ENCODE results near the gene TBX15. TPM values are rescaled to one million over a fixed set of nuclear protein-coding genes. Genes with fewer than 3 reads are reported as not detected.

TBX15 gene
- total and polyA plus RNA-seq, 4 donors = 0.07 to 0.31 (median 0.24) TPM

DNA sequence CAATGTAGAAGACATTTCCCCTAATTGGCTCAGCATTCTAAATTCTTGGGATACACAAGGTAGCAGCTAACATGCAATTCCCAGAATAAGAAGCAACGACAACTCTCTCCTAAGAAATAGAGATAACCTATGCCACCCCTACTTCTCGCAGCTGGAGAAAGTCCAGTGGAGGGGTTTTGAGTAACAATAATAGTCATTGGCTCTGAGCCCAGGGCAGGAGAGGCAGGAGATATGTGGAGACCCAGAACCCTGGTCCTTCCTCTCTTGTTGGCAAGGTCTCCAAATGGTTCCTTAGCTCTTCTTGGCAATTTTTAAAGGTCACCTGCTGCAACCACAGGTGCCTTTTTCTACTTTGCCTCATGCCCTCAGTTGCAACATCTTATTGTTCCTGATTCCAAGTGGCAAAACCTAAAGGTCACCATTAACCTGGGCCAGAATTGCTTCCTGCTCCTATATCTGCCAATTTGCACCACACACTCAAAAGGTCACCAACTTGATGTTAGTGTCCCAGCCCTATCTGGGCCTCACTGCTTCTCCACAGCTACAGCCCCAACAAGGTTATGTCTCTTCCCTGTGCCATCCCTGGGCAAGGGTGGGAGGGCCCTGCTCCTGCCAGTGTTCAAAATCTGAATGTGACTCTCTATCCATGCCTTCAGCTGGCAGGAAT, 36.7 kb downstream of the TBX15 start:
- Histone ChIP-seq H3K4me3 (no peak overlapping the region), H3K27ac (ENCODE audit: low read depth in 1 of 2, low read length in 1 of 2) (no peak overlapping the region), H3K36me3 (ENCODE audit: control insufficient read depth in 4 of 4, insufficient read depth in 4 of 4, low read length in 4 of 4) (no peaks in the 10 kb centered on the region), H3K4me1 (ENCODE audit: control insufficient read depth in 5 of 5, insufficient read depth in 5 of 5, low read length in 5 of 5) (peaks cover 0 to 38% (median 4%) of the 10 kb centered on the region in 5 donors), H3K27me3 (ENCODE audit: control insufficient read depth in 3 of 3, insufficient read depth in 3 of 3, low read length in 2 of 3) (no peaks in the 10 kb centered on the region), H3K9me3 (ENCODE audit: control insufficient read depth in 4 of 4, insufficient read depth in 3 of 4, low read length in 3 of 4) (peaks cover 0 to 3% (median under 1%) of the 10 kb centered on the region in 4 donors), H3K9ac (ENCODE audit: insufficient read depth in 1 of 2, low read length in 2 of 2) (no peak overlapping the region)
- DNase-seq (no peak), ATAC-seq (ENCODE audit: insufficient read depth, low FRiP score) (no peak)
- TF ChIP-seq, protein P1, sequence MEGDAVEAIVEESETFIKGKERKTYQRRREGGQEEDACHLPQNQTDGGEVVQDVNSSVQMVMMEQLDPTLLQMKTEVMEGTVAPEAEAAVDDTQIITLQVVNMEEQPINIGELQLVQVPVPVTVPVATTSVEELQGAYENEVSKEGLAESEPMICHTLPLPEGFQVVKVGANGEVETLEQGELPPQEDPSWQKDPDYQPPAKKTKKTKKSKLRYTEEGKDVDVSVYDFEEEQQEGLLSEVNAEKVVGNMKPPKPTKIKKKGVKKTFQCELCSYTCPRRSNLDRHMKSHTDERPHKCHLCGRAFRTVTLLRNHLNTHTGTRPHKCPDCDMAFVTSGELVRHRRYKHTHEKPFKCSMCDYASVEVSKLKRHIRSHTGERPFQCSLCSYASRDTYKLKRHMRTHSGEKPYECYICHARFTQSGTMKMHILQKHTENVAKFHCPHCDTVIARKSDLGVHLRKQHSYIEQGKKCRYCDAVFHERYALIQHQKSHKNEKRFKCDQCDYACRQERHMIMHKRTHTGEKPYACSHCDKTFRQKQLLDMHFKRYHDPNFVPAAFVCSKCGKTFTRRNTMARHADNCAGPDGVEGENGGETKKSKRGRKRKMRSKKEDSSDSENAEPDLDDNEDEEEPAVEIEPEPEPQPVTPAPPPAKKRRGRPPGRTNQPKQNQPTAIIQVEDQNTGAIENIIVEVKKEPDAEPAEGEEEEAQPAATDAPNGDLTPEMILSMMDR (IDR thresholded peaks at IDR 0.05; ENCODE audit: control extremely low read depth, extremely low read depth) = no peak
- WGBS, 2 donors = 86 to 95% methylated on average over 2 of the region's 2 CpGs

DNA sequence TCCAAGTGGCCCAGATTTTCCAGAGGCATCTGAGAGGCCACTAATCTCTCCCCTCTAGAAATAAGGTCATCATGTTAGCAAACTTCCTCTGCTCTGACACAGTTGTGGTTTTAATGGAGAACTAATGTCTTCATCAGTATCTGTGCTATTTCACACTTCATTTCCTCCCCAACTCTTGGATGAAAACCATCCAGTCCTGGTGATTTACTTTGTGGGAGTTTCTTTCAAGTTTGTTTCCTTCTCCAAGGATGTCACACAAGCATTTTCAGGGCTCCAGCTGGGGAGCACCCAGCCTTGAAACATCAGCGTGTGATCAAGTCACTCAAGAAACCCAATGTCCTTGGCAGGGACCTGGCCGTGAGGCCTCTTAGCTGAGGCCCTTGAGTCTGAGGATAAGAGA, 38.8 kb downstream of the TBX15 start:
- Histone ChIP-seq H3K36me3 (ENCODE audit: control insufficient read depth in 4 of 4, insufficient read depth in 4 of 4, low read length in 4 of 4) (no peaks in the 10 kb centered on the region), H3K9ac (ENCODE audit: insufficient read depth in 1 of 2, low read length in 2 of 2) (no peak overlapping the region), H3K4me3 (no peak overlapping the region), H3K9me3 (ENCODE audit: control insufficient read depth in 4 of 4, insufficient read depth in 3 of 4, low read length in 3 of 4) (peaks cover 0 to 3% (median under 1%) of the 10 kb centered on the region in 4 donors), H3K27me3 (ENCODE audit: control insufficient read depth in 3 of 3, insufficient read depth in 3 of 3, low read length in 2 of 3) (no peaks in the 10 kb centered on the region), H3K4me1 (ENCODE audit: control insufficient read depth in 5 of 5, insufficient read depth in 5 of 5, low read length in 5 of 5) (peaks cover 0 to 38% (median 4%) of the 10 kb centered on the region in 5 donors), H3K27ac (ENCODE audit: low read depth in 1 of 2, low read length in 1 of 2) (no peak overlapping the region)
- WGBS, 2 donors = 74 to 77% methylated on average over 2 of the region's 2 CpGs
- ATAC-seq (ENCODE audit: insufficient read depth, low FRiP score) (no peak), DNase-seq (peak; percentile 60 to 94 (median 94))
- TF ChIP-seq, protein P1 (IDR thresholded peaks at IDR 0.05; ENCODE audit: control extremely low read depth, extremely low read depth) = no peak

DNA sequence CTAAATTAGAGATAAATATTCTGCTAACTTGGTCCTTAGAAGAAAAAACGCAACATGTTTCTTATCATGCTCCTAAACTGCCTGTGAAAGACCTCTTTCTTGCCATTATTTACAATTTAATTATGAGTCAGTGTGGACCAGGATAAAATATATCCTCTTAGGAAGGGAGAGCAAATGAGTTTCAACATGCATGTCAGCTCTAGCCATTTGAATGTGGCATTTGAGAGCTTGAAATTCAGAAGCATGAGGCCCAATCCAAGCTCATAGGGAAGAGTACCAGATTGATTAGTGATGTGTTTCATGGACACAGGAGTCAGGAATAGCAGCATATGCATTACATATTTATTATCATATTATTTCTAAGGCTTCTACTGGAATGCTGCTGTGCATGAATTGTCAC, 39.3 kb downstream of the TBX15 start:
- H3K4me1 ChIP-seq (ENCODE audit: control insufficient read depth in 5 of 5, insufficient read depth in 5 of 5, low read length in 5 of 5) = peaks cover 0 to 38% (median 4%) of the 10 kb centered on the region in 5 donors
- H3K9ac ChIP-seq (ENCODE audit: insufficient read depth in 1 of 2, low read length in 2 of 2) = no peak overlapping the region
- no peak overlapping the region for H3K4me3 ChIP-seq
- DNase-seq = peak in 2 of 3 donors; percentile 27 to 81
- no peak overlapping the region for H3K27ac ChIP-seq (ENCODE audit: low read depth in 1 of 2, low read length in 1 of 2)
- no peaks in the 10 kb centered on the region for H3K27me3 ChIP-seq (ENCODE audit: control insufficient read depth in 3 of 3, insufficient read depth in 3 of 3, low read length in 2 of 3)
- no peaks in the 10 kb centered on the region for H3K36me3 ChIP-seq (ENCODE audit: control insufficient read depth in 4 of 4, insufficient read depth in 4 of 4, low read length in 4 of 4)
- TF ChIP-seq, protein P1 (IDR thresholded peaks at IDR 0.05; ENCODE audit: control extremely low read depth, extremely low read depth) = no peak
- ATAC-seq (ENCODE audit: insufficient read depth, low FRiP score) = no peak
- H3K9me3 ChIP-seq (ENCODE audit: control insufficient read depth in 4 of 4, insufficient read depth in 3 of 4, low read length in 3 of 4) = peaks cover 0 to 3% (median under 1%) of the 10 kb centered on the region in 4 donors
- 70 to 81% methylated on average over 1 of the region's 1 CpG for WGBS, 2 donors

All from lung (tissue), 12 donors.